ENCODE data around the gene MACC1.
A peak's percentile ranks its signal among the peaks of the same experiment; 100 is the strongest.

Gene MACC1

DNA sequence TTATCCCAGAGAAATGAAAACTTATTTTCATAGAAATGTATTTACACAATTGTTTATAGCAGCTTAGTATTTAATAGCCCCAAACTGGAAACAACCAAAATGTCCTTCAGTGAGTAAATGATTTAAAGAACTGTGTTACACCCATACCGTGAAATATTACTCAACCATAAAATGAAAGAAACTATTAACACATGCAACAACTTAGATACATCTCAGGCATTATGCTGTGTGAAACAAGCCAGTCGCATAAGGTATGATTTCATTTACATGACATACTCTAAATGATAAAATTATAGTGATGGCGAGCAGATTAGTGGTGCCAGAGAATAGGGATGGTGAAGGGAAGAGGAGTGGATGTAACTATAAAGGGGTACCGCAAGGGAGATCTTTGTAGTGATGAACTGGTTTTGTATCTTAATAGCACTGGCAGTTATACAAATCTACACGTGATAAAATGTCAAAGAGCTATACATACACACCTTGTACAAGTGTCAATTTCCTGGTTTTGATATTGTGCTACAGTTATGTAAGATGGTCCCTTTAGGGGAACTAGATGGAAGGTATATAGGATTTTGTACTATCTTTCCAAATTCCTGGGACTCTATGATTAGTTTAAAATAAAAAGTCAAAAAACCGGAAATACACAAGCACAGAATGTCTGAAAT lies 40.5 kb downstream of the MACC1 start:
- DNase-seq (ENCODE audit: low read depth in 2 of 2) = no peak

DNA sequence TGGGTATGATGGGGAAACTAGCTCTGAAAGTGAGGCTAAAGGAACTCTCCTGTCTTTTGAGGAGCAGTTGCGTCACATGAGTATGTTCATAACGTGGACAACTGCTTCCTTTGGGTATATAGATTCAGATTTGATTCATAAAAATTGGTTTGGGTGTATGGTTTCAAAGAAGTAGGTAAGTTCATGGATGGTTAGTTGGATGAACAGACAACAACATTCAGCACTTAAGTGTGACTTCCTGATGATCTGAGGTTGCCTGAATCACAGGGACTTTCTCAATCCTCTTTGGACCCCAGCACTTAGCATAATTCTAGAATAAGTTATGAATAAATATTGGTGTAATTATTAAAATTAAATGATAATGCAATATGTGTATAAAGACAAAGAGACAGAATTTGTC lies 43.4 kb downstream of the MACC1 start:
- DNase-seq (ENCODE audit: low read depth in 2 of 2) = no peak

DNA sequence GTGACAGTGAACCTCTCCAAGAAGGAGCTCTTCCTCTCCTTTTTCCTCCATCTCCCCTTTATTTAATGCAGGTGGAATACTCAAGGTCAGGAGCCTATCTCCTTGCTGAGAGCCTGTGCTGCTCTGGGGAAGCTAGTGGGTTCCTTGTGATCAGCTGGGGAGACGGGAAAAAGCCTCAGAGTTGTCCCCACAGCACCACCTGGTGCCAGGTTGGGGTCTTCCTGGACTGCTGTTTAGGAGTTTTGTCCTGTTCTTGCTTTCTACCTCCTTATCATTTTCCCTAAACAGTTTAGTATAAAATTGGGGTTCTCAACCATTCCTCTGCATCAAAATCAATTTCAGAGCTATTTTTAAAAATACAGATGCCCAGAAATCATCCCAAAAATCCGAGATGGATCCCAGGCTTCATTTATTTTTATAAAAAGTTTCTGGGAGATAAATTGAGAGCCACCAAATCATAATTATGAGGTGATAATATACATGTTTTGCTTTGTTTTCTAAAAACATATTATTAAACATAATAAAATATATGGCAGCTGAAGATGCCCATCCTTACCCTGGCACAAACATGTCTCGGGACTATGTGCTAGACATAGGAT lies 44.3 kb downstream of the MACC1 start:
- peak; percentile 4 to 8 for DNase-seq (ENCODE audit: low read depth in 2 of 2)

DNA sequence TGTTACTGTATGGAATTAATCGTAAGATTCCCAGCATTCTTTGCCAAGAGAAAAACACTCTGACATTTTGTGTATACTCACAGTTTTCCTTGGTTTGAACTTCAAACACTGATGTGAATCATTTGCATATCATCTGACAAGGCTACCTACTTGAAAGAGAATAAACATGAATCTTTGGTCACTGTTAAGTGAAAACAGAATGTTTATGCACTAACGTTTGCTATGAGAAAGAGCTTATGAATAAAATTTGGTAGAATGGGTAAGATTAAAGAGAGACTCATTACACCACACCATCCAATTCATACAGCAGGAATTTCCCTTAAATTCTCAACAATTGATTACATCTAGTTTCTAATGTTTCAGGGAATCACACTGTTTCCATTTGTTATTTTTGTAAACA lies 46.6 kb downstream of the MACC1 start:
- DNase-seq (ENCODE audit: low read depth in 2 of 2) = no peak

DNA sequence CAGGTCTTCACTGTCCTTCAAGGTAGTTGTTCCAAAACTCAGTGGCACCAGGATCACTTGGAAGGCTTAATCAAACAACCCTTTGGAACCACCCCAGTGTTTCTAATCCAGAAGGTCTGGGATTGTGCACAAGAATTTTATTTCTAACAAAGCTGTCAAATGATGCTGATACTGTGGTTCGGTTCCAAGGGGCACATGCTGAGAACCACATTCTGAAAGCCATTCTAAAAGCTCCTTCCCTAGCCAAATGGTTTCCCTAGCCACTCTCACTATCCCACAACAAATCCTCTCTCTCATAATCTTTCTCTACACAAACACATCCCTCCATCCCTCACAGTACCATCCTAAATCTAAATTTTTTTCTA lies 52.1 kb downstream of the MACC1 start:
- DNase-seq (ENCODE audit: low read depth in 2 of 2) = no peak

DNA sequence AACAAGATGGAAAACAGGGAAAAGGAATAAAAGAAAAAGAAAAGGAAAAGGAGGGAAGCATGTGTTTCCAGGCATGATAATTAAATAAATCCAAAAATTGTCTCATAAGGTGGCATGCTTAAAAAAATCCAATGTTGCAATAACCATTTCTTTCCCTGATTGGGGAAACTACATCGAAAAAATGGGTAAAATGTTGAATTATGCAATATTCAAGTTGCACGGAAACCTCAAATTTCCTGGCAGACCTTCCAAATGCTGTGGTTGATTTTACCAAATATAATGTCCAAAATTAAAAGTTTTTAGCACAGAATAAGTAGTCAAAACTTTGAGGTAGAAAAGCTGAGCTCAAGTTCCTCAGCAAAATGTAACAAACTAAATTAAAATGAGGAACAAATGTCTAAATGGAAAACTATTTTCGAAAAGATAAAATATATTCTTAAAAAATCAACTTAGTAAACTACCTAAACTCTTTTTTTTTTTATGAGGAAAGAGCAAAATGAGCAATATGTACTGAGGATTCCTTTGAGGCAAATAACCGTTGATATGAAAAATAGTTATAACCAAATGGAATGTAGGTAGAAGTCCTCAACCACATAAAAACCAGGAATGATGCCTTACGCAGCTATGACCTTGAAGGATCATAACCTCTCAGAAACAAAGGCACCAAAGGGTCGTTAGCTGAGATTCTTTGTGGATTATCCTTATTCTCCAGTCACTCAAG lies 52.6 kb downstream of the MACC1 start:
- no peak for DNase-seq (ENCODE audit: low read depth in 2 of 2)

DNA sequence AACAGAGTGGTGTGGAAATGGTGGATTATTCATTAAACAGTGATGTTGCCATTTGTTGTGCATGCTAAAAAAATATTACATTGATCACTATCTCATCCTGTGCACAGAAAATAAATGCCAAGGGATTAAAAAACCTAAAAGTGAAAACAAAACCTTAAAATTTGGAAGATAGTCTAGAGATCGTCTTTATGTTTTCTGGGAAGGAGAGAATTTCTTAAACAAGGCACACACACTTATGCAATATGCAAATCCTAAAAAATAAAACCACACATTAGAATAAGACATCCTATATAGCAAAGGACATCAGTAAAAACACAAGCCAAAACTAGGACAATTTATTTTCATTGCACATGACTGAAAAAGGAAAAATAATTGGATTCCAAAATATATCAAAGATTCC lies 54.5 kb downstream of the MACC1 start:
- DNase-seq (ENCODE audit: low read depth in 2 of 2) = no peak

DNA sequence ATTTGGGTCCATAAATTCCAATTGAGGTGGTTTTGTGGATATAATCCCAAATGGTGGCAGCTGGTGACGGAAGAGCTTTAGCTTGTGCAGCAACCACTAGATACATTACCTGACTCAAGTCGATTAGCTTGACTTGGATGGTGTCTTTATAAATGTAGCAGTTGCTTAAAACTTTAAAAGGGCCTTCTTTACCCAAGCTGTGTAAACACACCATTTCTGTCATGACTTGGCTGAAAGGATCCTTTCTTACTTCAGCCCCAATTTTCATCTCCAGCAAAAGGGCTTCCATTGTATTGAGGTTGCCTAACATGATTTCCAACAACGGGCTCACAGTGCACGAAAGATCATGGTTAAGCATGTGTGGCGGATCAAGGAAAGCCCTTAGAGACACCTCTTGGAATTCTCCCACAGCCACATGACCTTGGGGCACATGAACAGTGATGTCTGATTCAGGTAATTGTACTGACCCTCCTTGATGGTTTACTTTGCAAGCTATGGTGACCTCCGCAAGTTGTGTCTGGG lies 57.9 kb downstream of the MACC1 start:
- no peak for DNase-seq (ENCODE audit: low read depth in 2 of 2)

DNA sequence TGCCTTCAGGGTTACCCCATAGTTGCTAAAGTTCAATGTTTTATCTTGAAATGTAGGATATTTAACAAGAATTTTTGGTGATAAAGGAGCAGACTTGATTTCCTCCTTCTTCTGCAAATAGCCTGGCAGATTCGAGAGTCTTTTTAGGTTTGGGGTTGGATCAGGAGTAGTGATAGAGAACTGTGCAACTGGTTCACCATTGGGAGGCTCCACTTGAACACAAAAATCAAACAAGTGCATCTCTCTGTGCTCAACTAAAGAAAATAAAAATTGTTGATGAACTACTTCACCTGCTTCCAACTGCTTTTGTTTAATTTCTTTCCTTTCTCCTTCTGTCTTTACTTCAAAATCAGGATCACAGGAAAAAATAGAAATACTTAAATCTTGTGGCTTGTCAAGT lies 58.5 kb downstream of the MACC1 start:
- no peak for DNase-seq (ENCODE audit: low read depth in 2 of 2)

DNA sequence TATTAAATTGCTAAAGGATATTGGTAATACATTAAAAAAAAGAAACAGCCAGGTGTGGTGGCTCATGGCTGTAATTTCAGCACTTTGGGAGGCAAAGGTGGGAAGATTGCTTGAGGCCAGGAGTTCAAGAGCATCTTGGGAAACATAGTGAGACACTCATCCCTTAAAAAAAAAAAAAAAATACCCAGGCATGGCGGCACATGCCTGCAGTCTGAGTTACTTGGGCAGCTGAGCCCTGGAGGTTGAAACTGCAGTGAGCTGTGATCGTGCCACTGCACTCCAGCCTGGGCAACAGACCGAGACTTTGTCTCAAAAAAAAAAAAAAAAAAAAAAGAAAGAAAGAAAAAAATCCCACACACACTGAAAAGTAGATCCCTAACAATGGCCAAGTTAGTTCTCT lies 59.7 kb downstream of the MACC1 start:
- DNase-seq (ENCODE audit: low read depth in 2 of 2) = no peak

DNA sequence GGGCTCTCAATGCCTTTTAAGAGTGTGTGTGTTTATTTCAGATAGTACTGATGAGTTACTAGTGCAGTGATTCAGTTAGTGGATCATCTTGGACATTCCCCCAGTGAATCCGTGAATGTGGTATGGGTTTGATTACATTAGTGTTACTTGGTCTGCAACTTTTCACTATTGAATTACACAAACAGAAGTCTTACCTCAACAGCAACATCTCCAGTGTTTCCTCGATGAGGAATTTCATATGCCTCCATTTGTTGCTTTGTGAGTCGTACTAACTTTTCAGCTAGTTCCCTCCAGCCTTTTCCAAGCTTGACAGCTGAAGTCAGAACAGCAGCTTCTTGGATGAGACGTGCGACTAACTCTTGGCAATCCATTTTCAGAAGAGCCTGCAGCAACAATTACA lies 63.2 kb downstream of the MACC1 start:
- no peak for DNase-seq (ENCODE audit: low read depth in 2 of 2)

DNA sequence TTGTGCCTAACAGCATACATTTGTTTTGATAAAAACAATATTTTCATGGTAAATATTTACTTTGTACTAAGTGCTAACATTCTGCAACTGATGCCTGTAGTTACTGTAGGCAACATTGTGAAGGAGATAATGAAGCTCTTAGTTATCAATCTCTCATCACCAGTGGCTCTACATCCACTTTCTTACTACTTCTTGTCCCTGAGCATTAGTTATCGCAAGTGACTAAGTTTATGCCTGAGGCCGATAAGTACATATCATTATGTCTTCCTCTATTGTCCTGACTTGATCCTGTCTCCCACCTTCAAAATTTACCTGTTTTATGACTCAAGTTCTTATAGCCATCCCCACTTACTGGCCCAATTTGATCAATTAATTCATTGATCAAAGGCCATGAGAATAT lies 63.6 kb downstream of the MACC1 start:
- DNase-seq (ENCODE audit: low read depth in 2 of 2) = no peak

DNA sequence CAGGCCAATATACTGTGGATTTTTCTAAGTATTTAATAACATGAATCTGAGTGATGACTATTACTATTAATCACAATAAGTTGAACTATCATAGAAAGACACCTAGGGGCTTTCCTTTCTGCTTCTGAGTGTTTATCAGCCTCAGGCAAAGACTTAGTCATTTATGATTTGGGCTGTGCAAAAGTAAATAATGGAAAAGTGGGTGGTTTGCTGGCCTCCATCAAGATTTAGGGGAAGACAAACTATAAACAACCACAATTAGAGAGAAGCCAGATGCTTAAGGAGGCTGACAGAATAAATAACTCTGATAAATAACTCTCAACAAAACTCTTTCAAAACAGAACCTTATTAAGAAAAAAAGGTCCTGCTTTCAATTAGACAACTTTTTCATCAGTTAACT lies 64.7 kb downstream of the MACC1 start:
- no peak for DNase-seq (ENCODE audit: low read depth in 2 of 2)

DNA sequence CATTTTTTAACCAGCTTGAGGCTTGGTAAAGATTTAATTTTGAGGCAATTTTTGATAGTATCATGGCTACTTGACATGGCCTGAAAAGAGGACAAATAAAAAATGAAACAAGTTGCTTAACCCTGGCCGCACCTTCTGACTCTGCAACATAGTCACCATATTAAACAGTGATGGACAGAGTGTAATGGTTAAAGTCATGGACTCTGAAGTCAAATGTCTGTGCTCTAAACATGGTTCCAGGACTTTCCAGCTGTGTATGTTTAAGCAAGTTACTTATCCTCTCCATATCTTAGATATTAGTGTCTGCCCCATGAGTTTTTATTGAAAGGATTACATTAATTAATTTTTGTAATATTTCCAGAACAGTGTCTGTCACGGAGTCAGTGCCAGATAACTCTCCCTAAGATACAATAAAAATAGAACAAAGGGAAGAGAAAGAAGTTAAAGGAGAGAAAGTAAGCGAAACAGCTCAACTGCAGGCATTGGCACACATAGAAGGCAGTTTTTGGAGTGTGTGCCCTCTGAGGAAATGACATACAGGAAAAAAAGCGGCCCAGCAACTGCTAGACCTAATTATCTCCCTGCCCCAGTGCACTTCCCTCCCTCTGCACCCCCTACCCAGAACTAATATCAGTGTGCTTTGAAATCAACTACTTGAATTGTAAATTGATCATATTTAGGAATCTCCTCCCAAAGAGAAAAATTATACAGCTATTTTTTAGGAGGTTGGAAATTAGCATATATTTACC lies 65.3 kb downstream of the MACC1 start:
- no peak for DNase-seq (ENCODE audit: low read depth in 2 of 2)

DNA sequence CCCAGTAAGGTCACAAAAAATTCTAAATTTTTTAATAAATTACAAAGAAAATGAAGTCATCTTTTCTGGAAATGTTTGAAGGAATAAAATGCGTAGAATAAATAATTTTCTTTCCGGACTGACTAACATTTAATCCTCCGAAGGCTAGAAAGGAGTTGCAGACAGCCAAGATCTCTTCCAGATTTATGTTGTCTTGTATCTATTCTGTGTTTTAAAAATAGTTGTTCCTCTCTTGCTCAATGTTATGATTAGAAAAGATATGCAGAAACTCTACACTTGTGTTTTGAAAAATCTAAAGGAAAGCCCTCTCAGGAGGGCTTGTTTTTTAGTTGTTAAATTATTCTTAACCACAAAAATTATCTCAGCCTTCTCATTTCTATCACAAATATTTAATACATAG lies 70.7 kb downstream of the MACC1 start:
- DNase-seq (ENCODE audit: low read depth in 2 of 2) = no peak

DNA sequence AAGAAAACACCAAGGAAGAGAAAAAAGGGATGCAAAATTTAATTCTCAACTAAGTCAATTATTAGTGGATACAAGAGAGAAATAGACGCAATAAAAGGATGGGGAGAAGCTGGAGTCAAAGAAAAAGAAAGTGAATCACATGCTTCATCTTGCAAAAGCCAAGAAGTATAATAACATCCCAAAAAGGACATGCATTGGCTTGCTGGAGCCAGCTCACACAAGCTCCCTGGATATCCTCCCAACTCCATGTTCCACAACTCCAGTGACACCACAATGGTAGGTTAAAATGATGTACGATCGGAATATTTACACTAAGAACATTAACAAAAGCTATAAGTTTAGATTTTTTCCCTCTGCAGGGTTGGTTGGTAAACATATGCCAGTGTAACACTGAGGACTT lies 72.4 kb downstream of the MACC1 start:
- no peak for DNase-seq (ENCODE audit: low read depth in 2 of 2)

DNA sequence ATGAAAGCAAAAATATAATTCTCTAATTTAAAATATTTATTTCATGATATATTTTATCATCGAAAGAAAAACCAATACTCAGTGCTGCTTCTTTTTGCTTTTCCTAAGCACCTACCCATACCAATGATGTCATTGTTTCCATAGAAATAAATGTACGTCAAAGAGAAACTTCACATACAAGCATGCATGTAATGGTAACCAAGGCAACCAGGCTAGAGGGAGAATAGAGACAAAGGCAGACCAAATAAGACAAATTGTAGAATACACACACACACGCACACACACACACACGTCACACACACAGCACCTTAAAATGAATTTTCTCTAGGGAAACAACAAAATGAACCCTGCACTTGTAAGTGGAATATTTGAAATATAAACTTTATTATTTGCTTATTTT lies 75.5 kb downstream of the MACC1 start:
- DNase-seq (ENCODE audit: low read depth in 2 of 2) = no peak

DNA sequence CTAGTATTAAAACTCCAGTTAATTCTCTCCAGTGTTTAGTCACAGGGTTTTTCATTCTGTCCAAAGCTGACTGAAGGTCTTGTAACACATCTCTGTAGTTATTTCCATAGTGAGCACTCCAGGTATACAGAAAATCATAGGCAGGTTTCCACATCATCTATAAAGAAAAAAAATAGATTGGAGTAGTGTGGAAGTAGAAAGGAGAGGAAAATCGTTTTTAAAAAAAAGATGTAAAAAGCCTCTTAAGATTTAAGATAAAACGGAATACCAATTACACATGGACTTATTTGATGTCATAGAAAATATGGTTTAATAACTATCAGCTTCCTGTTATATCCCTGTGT lies 76.2 kb downstream of the MACC1 start:
- no peak for DNase-seq (ENCODE audit: low read depth in 2 of 2)

DNA sequence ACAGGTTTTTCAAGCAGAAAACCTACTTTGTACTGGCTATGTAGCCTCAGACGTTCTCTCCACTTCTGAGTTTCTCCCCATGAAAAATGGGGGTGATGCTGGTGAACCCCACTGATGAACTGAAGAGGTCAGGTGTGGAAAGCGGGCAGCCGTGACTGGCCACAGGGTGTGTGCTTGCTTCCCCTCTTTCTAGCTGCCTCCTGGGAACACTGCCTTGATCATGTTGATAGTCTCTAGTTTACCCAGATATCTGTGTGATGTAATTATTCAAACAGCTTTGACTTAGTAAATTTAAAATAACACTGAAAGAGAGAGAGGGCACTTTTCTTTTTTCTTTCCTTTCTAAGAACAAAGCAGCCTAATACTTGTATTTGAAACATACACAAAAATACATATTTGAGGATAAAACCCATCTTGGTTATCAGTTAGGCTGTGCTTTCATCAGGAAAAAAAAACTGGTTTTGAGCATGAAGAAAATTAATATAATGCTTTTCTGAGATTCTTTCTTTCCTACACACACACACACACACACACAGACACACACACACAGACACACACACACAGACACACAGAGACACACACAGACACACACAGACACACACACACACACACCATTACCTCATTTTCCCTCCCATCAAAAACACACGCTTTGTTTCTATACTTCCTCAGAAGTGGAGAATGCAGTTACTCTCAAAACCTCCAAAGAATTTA lies 76.7 kb downstream of the MACC1 start:
- DNase-seq (ENCODE audit: low read depth in 2 of 2) = no peak

DNA sequence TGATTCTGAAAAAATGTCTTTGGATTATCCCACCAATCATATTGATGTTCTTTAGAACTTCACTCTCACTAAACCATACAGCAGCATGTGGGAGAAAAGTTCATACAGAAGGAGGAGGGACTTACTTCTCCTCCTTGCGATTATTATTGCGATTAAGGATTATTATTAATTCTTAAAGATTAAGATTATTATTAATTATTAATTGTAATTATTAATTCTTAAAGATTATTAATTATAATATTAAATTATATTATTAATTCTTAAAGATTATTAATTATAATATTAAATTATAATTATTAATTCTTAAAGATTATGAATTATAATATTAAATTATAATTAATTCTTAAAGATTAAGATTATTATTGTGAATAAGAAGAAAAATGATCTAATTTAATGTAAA lies 80.5 kb downstream of the MACC1 start:
- no peak for DNase-seq (ENCODE audit: low read depth in 2 of 2)

DNA sequence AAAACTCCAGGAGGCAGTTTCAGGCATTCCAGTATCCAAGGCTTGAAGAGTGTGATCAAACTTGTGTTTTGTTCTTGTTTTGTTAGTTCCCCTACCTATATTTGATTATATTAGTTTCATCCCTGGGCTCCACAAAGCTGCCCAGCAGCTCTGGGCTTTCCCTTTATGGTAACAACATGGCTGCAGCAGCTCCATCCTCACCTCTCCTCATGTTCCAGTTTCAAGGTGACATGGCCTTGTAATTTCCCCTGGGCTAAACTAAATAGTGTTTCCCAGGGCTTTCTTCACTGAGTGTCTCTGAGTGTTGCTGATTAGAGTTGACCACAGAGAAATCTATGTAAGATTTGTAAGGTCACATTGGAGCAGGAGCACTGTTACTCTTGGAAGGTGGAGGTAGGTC lies 83.4 kb downstream of the MACC1 start:
- DNase-seq (ENCODE audit: low read depth in 2 of 2) = no peak

DNA sequence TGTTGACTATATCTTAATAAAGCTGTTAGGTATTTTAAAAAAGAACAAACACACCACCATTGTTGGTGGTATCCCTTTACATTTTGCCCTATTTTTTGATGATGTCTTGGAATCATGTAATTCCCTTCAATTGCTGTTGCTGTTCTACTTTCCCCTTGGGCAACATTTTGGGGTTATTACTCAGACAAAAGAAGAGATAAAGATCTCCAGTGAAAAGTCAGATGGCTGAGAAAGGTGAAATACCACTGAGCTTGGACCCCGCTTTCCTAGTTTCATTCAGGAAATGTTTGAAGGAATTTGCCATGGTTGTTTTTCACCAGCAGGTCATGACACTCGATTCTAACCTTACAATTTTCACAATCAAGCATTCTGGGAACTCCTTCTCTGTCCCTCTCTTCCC lies 84.6 kb downstream of the MACC1 start:
- DNase-seq (ENCODE audit: low read depth in 2 of 2) = no peak

Data from stimulated activated CD8-positive, alpha-beta memory T cell treated with anti-CD3 and anti-CD28 coated beads, Interleukin-2, amount 100 ng/mL, for 48 hours (primary cell).